Heart right ventricle (tissue), 16 donors: ENCODE data around the gene CREB3L1. TPM values are rescaled to one million over a fixed set of nuclear protein-coding genes. Genes with fewer than 3 reads are reported as not detected.

Experiments
- ATAC-seq, 8 donors: fragments of 200-7000 bp; cut with Tn5 transposase; one replicate each; pipeline ENCODE4 v1.9.1; 2020; ENCODE audit warnings: mild to moderate bottlenecking in 8 of 8, moderate library complexity in 8 of 8, moderate number of reproducible peaks in 1 of 8
- DNase-seq, 2 donors: peaks; one replicate each; pipeline ENCODE4 v3.0.0-alpha.2; 2020
- H3K27ac ChIP-seq, 10 donors: fragments of 200-600 bp; sonication (generic) in 2 of 10; one replicate each; pipeline versions ENCODE4 v1.5.0 to v1.8.0; 2020 to 2022; ENCODE audit warnings: mild to moderate bottlenecking in 3 of 10
- H3K27me3 ChIP-seq, 7 donors: fragments of 200-600 bp; one replicate each; pipeline ENCODE4 v1.8.0; 2021 to 2022; ENCODE audit warnings: mild to moderate bottlenecking in 2 of 7
- H3K36me3 ChIP-seq, 9 donors: fragments of 200-600 bp; sonication (generic) in 1 of 9; one replicate each; pipeline versions ENCODE4 v1.5.0 to v1.8.0; 2020 to 2022; ENCODE audit warnings: mild to moderate bottlenecking in 2 of 9
- H3K4me1 ChIP-seq, 9 donors: fragments of 200-600 bp; sonication (generic) in 1 of 9; one replicate each; pipeline versions ENCODE4 v1.5.0 to v1.8.0; 2020 to 2022; ENCODE audit warnings: mild to moderate bottlenecking in 4 of 9
- H3K4me3 ChIP-seq, 10 donors: fragments of 200-600 bp; sonication (generic) in 2 of 10; one replicate each; pipeline versions ENCODE4 v1.5.0 to v1.8.0; 2020 to 2022; ENCODE audit warnings: mild to moderate bottlenecking in 7 of 10, moderate library complexity in 2 of 10
- H3K9me3 ChIP-seq, 11 donors: fragments of 200-600 bp in 10 of 11; sonication (generic) in 2 of 11; one replicate each; pipeline versions ENCODE4 v1.5.0 to v1.8.0; 2013 to 2022; ENCODE audit warnings: mild to moderate bottlenecking in 2 of 11, control low read depth in 1 of 11, moderate library complexity in 1 of 11
- WGBS, 2 donors: extraction: QIAGEN DNeasy Blood & Tissue Kit; methylation state at CpG; one replicate each; pipeline ENCODE4 v1.1.7; 2013; ENCODE audit warnings: inconsistent platforms in 1 of 2; 5-methylcytosine and 5-hydroxymethylcytosine counted together
- intact Hi-C, 10 donors: fragments of 100-400 bp; cut with DNase I; formaldehyde crosslinking; loops; one replicate each; pipeline versions ENCODE4 v1.11.1 to v1.14.2; 2022
- polyA plus RNA-seq, 2 donors: library from polyadenylated mRNA; stranded (reverse); fragments of 200-250 nt; gene quantifications; one replicate each; pipeline ENCODE4 v1.2.3, GENCODE V29; 2013
- total RNA-seq, 10 donors: library from RNA; stranded (reverse); fragmentation: NEBNext Ultra II Directional in 3 of 10; extraction: Animal tissue kit (Norgen Biotek cat#: 25700) in 3 of 10; gene quantifications; one replicate each; pipeline versions ENCODE4 v1.2.1 to v1.2.4, GENCODE V29; 2021 to 2023
- TF ChIP-seq, protein P1 (sequence below), 9 donors: fragments of 200-600 bp; sonication (generic) in 2 of 9; IDR thresholded peaks; one replicate each; pipeline versions ENCODE4 v1.5.0 to v1.8.0; 2021 to 2022; ENCODE audit warnings: antibody characterized with exemption in 9 of 9, mild to moderate bottlenecking in 5 of 9, moderate library complexity in 1 of 9
- donor health status: Arrhythmogenic right ventricular cardiomyopathy.
- donor health status: ischemic (EF 13 %, LVEDD 7.1; RV severe dilation, severe dysfunction).
- donor health status: healthy with polysubstance abuse.
- donor health status: DM: no; HTN: yes; CAD: no.
- donor health status: DM: no; HTN: no; CAD: no.
- donor health status: ischemic (EF 25% LVEDD 6.9; RV normal size, moderate dysfunction).
- donor health status: ischemic (EF 25% LVEDD 5.7; RV mildly dilated, moderate dysfunction).
- donor health status: healthy.
- donor health status: DM: yes; HTN: yes; CAD: no.
- donor health status: Ischemic cardiomyopathy.
- donor health status: ischemic (EF 35%, LVEDD 5.7; RV mildly dilated, moderate dysfunction).
- donor health status: nonischemic (EF 11% LVEDD 7.7; RV severe dilation, severe dysfunction).
- donor health status: DM: yes; HTN: yes; CAD: no.
- donor health status: PGD.
- donor health status: ischemic (EF 29% LVEDD 5.4; RV normal size, mild dysfunction).
- donor health status: nonischemic (EF 23%, LVEDD 6.1; RV moderate dilation, normal function).

The CREB3L1 gene
- total and polyA plus RNA-seq, 12 donors = 9.7 to 127 (median 36.1) TPM

GRCh38 chr11:46290598-46291309 lies 13.3 kb downstream of the CREB3L1 start:
- intact Hi-C loops = no loop called here
- Histone ChIP-seq H3K9me3 (no peaks in the 10 kb centered on the region), H3K27me3 (peaks cover 0 to 9% (median 0%) of the 10 kb centered on the region in 7 donors), H3K4me1 (peaks cover 5 to 50% (median 37%) of the 10 kb centered on the region in 9 donors), H3K36me3 (no peaks in the 10 kb centered on the region), H3K4me3 (no peak overlapping the region), H3K27ac (peak overlapping the region in 1 of 10 donors; percentile 44)
- DNase-seq (peak; percentile 53 to 64), ATAC-seq (peak in 7 of 8 donors; percentile 15 to 41 (median 34))
- TF ChIP-seq, protein P1, sequence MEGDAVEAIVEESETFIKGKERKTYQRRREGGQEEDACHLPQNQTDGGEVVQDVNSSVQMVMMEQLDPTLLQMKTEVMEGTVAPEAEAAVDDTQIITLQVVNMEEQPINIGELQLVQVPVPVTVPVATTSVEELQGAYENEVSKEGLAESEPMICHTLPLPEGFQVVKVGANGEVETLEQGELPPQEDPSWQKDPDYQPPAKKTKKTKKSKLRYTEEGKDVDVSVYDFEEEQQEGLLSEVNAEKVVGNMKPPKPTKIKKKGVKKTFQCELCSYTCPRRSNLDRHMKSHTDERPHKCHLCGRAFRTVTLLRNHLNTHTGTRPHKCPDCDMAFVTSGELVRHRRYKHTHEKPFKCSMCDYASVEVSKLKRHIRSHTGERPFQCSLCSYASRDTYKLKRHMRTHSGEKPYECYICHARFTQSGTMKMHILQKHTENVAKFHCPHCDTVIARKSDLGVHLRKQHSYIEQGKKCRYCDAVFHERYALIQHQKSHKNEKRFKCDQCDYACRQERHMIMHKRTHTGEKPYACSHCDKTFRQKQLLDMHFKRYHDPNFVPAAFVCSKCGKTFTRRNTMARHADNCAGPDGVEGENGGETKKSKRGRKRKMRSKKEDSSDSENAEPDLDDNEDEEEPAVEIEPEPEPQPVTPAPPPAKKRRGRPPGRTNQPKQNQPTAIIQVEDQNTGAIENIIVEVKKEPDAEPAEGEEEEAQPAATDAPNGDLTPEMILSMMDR (IDR thresholded peaks at IDR 0.05) = no peak
- WGBS, 2 donors = 67 to 69% methylated on average over 6 of the region's 6 CpGs

GRCh38 chr11:46291441-46292150 lies 14.1 kb downstream of the CREB3L1 start:
- DNase-seq (peak; percentile 28 to 62), ATAC-seq (peak in 1 of 8 donors; percentile 25)
- TF ChIP-seq, protein P1 (IDR thresholded peaks at IDR 0.05) = no peak
- H3K4me1 ChIP-seq = peaks cover 5 to 50% (median 40%) of the 10 kb centered on the region in 9 donors
- H3K36me3 ChIP-seq = no peaks in the 10 kb centered on the region
- intact Hi-C loops = no loop called here
- 57 to 69% methylated on average over 10 of the region's 10 CpGs for WGBS, 2 donors
- peak overlapping the region in 3 of 10 donors; percentile 10 to 44 (median 14) for H3K27ac ChIP-seq
- H3K27me3 ChIP-seq = peaks cover 0 to 18% (median 0%) of the 10 kb centered on the region in 7 donors
- H3K4me3 ChIP-seq = no peak overlapping the region
- no peaks in the 10 kb centered on the region for H3K9me3 ChIP-seq

- WGBS, 2 donors = 94% methylated on average over 13 of the region's 13 CpGs
- intact Hi-C loops = no loop called here
- DNase-seq = no peak
Observed at GRCh38 chr11:46293066-46293465, 15.6 kb downstream of the CREB3L1 start.

GRCh38 chr11:46293641-46294103 lies 16.2 kb downstream of the CREB3L1 start:
- Histone ChIP-seq H3K4me3 (no peak overlapping the region), H3K9me3 (no peaks in the 10 kb centered on the region)
- WGBS, 2 donors = 88 to 89% methylated on average over 8 to 9 of the region's 9 CpGs

More at GRCh38 chr11:46293066-46293465, 15.6 kb downstream of the CREB3L1 start:
- H3K4me3 ChIP-seq = no peak overlapping the region
- H3K27ac ChIP-seq = no peak overlapping the region
- no peaks in the 10 kb centered on the region for H3K36me3 ChIP-seq
- peaks cover 13 to 59% (median 51%) of the 10 kb centered on the region in 9 donors for H3K4me1 ChIP-seq
- no peaks in the 10 kb centered on the region for H3K9me3 ChIP-seq
- TF ChIP-seq, protein P1 (IDR thresholded peaks at IDR 0.05) = no peak
- peaks cover 0 to 30% (median 0%) of the 10 kb centered on the region in 7 donors for H3K27me3 ChIP-seq
- no peak for ATAC-seq

More at GRCh38 chr11:46293641-46294103, 16.2 kb downstream of the CREB3L1 start:
- intact Hi-C loops = loop anchor here in 1 of 10 donors (2.0 kb wide), 1 partner anchor 15 kb away; no protein-coding TSS in a partner anchor
- H3K27ac ChIP-seq = no peak overlapping the region
- peaks cover 13 to 59% (median 51%) of the 10 kb centered on the region in 9 donors for H3K4me1 ChIP-seq
- TF ChIP-seq, protein P1 (IDR thresholded peaks at IDR 0.05) = no peak
- no peaks in the 10 kb centered on the region for H3K36me3 ChIP-seq
- peaks cover 0 to 30% (median 0%) of the 10 kb centered on the region in 7 donors for H3K27me3 ChIP-seq
- ATAC-seq = no peak
- no peak for DNase-seq
